ENCODE measurements around the gene BBLN. TPM values are rescaled to one million over a fixed set of nuclear protein-coding genes. Genes with fewer than 3 reads are reported as not detected.

The BBLN gene
- total RNA-seq, 1 experiment from 2014 or later, result 74.9 TPM

DNA sequence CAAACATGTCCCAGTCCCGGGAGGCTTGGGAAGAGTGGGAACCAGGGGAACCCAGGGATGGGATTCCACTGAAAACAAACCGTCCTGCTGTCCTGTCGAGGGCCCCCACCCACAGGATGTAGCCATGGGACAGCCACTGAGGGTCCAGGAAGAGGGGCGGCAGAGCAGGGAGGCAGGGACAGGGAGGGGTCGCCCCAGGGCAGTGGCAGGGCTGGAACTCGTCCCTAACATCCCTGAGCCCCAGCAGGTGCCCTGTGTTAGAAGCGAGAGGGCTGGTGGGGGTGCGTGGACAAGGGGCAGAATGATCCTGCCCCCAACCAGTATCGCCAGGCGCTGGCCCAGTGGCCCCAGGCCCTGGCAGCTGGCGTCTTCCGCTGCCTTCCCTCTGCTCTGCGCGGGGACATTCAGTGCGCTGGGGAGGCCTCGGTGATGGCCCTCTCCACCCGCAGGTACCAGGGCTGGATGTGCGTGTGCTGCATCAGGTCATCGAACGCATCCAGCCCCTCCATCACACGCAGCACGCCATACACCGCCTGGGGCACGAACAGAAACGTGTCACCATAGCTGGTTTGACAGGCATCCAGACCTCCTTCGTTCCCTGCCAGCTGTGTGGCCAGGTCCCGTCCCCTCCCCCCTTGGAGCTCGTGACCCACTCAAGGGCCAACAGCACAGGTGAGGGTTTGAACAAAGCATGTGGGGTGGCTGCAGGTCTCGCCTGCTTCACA, 39.2 kb upstream of the BBLN start:
- Mint-ChIP-seq H3K4me3 (no peak overlapping the region), H3K36me3 (ENCODE audit: insufficient read depth in 1 of 3, low read depth in 3 of 3) (peaks cover 17 to 43% (median 35%) of the 10 kb centered on the region in 3 experiments), H3K27ac (no peak overlapping the region), H3K27me3 (ENCODE audit: low read depth) (no peaks in the 10 kb centered on the region), H3K4me1 (peaks cover 17% of the 10 kb centered on the region in 2 experiments), H3K9me3 (no peaks in the 10 kb centered on the region)
- Histone ChIP-seq H2BK15ac (ENCODE audit: low read depth, low read length) (no peak overlapping the region), H3K4me2 (ENCODE audit: insufficient read depth, insufficient read length, low read length) (no peak overlapping the region), H3K23ac (ENCODE audit: insufficient read length, low read depth, low read length) (no peak overlapping the region), H2BK12ac (ENCODE audit: insufficient read length, low read depth, low read length) (no peak overlapping the region), H2AFZ (ENCODE audit: low read length) (no peak overlapping the region), H4K8ac (replicated peaks; ENCODE audit: insufficient read length, low read depth, low read length) (no peak overlapping the region), H4K91ac (ENCODE audit: insufficient read length, low read depth, low read length) (no peak overlapping the region), H2BK20ac (ENCODE audit: low read depth, low read length, poor library complexity, severe bottlenecking) (no peak overlapping the region), H3K79me1 (ENCODE audit: insufficient read depth, low read depth, low read length, poor library complexity, severe bottlenecking) (no peaks in the 10 kb centered on the region), H3K23me2 (ENCODE audit: insufficient read length, low read depth, low read length, poor library complexity, severe bottlenecking) (no peaks in the 10 kb centered on the region), H3K14ac (ENCODE audit: insufficient read depth, low read length) (no peak overlapping the region), H2BK5ac (ENCODE audit: insufficient read length, low read length) (no peak overlapping the region), H3K27me3 (ENCODE audit: insufficient read depth, low read length) (no peaks in the 10 kb centered on the region), H3T11ph (ENCODE audit: low read length) (no peak overlapping the region), H3K4ac (ENCODE audit: low read depth, low read length) (no peak overlapping the region), H3K27ac (ENCODE audit: insufficient read length, low read depth, low read length) (no peak overlapping the region), H3K4me1 (ENCODE audit: insufficient read depth, low read length) (no peaks in the 10 kb centered on the region), H2AK5ac (ENCODE audit: insufficient read length, low read length) (no peak overlapping the region), H2BK120ac (ENCODE audit: low read depth, low read length, poor library complexity, severe bottlenecking) (no peak overlapping the region), H3K9me3 (ENCODE audit: control insufficient read depth, low read depth, low read length) (no peaks in the 10 kb centered on the region), H3K56ac (ENCODE audit: insufficient read length, low read depth, low read length) (no peak overlapping the region), H3K9ac (ENCODE audit: extremely low read depth, insufficient read length, low read length) (no peak overlapping the region), H4K5ac (ENCODE audit: insufficient read length, low read depth, low read length) (no peak overlapping the region), H4K20me1 (ENCODE audit: control insufficient read depth, insufficient read depth, insufficient read length) (no peaks in the 10 kb centered on the region), H3K18ac (ENCODE audit: insufficient read length, low read depth, low read length) (no peak overlapping the region), H3K79me2 (ENCODE audit: insufficient read depth, low read length) (no peaks in the 10 kb centered on the region)
- no peak for DNase-seq
- no CpG with 5 or more reads among the region's 29 CpGs for WGBS (ENCODE audit: extremely low coverage, insufficient read length, low lambda C conversion rate)
- TF ChIP-seq, protein P1, sequence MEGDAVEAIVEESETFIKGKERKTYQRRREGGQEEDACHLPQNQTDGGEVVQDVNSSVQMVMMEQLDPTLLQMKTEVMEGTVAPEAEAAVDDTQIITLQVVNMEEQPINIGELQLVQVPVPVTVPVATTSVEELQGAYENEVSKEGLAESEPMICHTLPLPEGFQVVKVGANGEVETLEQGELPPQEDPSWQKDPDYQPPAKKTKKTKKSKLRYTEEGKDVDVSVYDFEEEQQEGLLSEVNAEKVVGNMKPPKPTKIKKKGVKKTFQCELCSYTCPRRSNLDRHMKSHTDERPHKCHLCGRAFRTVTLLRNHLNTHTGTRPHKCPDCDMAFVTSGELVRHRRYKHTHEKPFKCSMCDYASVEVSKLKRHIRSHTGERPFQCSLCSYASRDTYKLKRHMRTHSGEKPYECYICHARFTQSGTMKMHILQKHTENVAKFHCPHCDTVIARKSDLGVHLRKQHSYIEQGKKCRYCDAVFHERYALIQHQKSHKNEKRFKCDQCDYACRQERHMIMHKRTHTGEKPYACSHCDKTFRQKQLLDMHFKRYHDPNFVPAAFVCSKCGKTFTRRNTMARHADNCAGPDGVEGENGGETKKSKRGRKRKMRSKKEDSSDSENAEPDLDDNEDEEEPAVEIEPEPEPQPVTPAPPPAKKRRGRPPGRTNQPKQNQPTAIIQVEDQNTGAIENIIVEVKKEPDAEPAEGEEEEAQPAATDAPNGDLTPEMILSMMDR (conservative IDR thresholded peaks at IDR 0.05), result no peak
